Activated effector memory CD4-positive, alpha-beta T cell treated with Interleukin-2 at 50 U/mL for 16 hours (primary cell): ENCODE measurements around the gene VAMP5.
A peak's percentile ranks its signal among the peaks of the same experiment; 100 is the strongest.
"Not testable (repeated sequence)": the region's sequence is repeated elsewhere in the genome, so short reads cannot be mapped to it uniquely, and the experiment has no call there.

ENCODE experiments used
- DNase-seq: peaks from one replicate; pipeline ENCODE4 v3.0.0-alpha.2; 2020

VAMP5 gene

DNA sequence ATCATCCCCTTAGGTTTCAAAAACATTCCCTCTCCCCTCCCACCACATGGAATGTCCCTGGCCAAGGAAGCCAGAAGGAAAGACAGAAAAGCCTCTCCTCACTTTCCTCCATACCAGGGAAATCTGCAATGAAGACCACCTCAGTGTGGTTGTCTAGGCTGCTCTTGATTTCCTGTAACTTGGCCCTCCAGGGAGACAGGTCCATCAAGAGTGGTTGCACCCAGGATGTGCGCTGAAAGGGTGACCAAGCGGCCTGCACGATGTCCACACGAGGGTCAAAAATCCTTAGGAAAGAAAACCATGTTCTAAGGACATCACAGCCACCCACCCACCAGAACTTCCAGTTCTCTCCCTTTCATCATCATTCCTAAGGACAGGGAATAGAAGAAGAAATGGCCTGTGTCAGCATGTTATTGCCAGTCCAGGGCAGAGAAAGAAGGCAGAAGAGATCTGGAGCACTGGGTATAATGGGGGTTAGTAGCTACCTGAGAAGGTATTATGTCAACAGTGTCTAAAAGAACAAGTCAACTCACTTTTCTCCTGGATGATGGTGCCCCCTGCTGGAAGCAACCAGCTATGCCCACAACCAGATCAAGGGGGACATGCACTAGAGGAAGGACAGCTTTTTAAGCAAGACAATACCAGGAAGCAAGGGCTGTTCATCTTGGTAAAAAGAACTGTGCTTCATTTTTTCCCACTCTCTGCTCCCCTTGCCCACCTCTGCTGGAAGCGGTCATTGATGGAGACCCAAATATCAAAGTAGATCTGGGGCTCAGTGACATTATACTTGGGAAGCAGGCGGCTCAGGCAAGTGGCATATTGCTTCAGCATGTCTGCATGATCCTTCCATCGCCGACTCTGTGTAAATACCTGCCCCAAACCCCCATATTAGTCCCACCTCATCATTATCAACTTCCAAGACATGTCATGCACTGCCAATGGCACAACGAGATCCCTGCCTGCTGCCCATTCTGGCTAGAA is 32.2 kb upstream of the VAMP5 start:
- peak; percentile 77 for DNase-seq

DNA sequence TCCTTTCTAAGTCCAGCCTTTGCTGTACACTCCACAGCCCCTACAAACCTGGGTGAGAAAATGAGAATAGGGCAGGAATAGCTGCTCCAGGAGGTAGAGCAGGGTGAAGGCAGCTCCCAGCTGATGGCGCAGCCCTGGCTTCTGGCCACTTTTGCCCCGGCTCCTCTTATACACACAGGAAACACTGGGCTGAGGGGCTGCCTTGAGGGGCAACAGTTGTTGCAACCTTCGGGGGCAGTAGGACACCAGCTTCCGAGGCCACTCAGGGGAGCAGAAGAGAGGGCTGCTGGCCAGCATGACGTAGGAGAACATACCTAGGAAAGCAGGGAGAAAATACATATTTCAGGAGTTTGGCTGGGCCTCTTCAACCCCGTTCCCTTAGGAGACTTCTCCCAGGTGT is 31.0 kb upstream of the VAMP5 start:
- no peak for DNase-seq

DNA sequence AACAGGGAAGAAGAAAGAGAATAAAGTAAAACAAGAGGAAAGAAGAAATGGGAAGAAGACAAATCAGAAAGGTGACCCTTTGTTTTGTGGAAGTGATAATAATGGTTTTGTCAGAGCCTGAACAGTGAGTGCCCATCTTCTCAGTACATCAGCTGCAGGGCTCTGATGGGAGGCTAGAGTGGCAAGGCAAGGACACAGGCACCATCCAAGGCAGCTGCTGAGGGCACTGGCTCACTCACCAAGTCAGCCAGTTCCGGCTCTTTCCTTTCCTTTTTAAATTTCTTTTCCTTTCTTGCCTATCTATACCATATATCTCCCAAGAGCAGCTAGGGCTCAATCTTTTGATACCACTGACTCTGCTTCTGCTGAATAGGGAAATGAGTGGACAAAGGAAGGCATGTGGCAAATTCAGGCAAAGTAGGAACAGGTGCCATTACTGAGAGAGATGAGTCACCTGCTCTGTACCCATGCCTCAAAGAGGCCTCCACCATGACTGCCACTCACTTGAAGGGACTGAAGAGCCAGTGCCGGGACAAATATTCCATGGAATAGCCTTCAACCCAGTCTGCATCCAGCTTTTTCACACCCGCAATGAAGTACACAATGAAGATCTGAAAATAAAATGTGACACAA is 29.1 kb upstream of the VAMP5 start:
- no peak for DNase-seq

DNA sequence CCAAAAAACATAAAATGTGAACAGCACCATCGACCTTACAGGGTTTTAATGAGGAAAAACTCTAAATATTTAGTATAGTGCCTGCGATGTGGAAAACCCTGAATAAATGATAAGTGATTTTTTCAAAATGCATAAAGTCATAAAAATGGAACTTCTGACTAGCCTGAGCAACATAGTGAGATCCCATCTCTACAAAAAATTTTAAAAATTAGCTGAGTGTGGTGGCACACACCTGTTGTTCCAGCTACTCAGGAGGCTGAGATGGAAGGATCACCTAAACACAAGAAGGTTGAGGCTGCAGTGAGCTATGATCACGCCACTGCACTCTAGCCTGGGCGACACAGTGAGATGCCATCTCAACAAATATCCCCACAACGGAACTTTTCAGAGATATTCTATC is 27.1 kb upstream of the VAMP5 start:
- DNase-seq: no peak

DNA sequence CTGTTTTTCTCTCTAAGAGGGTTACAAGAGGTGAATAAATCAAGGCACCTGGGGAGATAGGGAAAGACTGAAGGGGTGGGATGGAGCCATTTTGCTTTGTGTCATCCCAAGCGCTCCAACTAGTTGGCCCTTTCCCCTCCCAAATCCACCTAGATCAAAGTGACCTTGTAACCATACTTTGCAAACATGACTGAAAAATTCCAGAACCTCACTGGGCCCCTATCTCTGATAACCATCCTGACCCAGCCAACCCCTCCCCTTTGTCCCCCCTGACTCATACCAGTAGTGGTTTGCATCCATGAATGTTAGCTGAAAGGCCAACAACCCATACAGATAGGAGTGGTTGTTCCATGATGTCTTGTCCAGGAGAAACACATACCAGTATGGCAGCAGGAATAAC is 26.1 kb upstream of the VAMP5 start:
- no peak for DNase-seq

DNA sequence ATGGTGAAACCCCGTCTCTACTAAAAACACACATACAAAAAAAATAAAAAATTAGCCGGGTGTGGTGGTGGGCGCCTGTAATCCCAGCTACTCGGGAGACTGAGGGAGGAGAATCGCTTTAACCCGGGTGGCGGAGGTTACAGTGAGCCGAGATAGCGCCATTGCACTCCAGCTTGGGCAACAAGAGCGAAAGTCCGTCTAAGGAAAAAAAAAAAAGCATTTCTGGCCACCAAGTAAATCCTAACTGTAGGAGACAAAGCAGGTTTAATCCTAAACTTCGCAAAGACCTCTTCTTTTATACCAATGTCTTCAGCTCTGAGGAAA is 23.9 kb upstream of the VAMP5 start:
- not testable (repeated sequence) for DNase-seq

DNA sequence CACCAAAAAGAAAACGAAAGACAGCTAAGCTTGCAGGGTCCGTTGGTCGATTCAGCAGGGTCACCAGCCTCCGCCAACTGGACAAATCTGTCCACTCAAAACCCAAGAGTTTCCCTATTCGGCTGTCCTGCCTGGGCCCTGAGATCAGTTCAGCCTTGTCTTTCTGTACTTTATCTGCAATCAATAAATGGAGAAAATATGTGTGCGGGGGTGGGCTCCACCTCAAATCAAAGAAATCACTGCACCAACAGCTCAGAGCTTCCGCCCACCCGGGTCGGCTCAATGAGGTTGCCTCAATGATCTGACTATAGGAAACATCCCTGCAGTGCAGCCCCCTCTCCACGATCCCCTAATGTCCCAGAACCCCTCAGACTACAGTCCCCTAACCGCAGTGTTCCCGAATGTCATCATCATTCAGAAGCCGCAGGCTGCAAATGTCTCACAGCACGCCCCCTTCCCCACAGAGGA is 23.4 kb upstream of the VAMP5 start:
- DNase-seq: no peak

DNA sequence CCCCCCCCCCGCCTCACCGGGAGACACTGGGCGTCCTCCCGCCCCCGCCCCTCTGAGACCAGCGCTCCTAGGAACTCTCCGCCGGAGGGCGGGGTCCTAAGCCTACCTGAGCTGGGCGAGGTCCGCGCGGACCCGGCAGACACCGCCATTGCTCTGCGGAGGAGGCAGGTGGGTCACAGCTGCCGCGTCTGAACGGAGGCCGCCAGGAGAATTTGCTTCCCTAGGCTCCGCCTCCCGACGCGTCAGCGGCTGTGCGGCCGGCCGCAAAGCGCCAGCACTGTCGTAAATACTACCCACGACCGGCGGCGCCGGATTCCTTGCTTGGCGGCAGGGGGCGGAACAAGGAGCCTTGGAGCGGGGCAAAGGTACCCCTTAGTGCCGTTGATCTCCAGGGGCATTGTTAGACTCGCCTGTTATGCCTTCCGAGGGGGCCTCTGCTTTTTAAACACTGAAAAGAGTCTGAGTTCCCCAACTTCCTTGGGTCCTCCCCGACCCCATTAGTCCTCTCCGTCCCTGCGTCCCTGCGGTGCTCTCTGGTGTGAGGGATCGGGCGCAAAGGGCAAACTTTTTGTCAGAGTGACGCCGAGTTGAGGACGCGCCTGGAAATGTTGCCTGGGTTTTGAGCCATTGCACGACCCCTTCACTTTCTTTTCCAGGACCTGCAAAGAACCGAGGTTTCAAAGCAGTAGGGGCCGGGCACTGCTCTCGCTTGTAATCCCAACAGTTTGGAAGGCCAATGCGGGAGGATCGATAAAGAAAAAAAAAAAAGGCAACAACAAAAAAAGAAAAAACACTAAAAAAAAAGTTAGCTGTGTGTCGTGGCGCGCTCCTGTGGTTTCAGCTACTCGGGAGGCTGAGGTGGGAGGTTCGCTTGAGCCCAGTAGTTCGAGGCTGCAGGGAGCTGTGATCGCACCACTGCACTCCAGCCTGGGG is 22.7 kb upstream of the VAMP5 start, which contains the start of gene GGCX:
TSS of gene GGCX (minus strand) at position 214 of the 933 bp plus-strand sequence. CDS start at position 149, 65 bp downstream.
- peak; percentile 93 for DNase-seq

DNA sequence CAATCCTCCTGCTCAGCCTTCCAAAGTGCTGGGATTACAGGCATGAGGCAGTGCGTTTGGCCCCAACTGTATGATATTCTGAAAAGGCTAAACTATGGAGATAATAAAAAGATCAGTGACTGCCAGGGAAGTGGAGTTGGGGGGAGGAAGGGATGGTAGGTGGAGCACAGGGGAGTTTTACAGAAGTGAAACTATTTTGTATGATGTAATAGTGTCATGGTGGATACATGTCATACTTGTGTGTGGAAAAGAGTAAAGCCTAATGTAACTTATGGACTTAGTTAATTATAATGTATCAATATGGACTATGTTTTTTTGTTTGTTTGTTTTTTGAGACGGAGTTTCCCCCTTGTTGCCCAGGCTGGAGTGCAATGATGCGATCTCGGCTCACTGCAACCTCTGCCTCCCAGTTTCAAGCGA is 20.1 kb upstream of the VAMP5 start:
- no peak for DNase-seq

DNA sequence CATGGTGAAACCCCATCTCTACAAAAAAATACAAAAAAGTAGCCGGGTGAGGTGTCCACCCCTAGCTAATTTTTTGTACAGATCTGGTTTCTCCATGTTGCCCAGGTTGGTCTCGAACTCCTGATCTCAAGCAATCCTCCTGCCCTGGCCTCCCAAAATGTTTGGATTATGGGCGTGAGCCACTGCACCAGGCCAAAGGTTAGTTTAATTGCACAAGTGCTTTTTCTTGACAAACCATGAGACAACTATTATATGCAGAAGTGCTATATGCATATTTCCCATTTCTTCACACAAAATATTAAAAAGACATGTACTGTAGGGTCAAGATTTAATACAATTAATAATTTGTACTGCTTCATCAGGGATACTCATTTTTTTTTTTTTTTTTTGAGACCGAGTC is 18.0 kb upstream of the VAMP5 start:
- DNase-seq: no peak

DNA sequence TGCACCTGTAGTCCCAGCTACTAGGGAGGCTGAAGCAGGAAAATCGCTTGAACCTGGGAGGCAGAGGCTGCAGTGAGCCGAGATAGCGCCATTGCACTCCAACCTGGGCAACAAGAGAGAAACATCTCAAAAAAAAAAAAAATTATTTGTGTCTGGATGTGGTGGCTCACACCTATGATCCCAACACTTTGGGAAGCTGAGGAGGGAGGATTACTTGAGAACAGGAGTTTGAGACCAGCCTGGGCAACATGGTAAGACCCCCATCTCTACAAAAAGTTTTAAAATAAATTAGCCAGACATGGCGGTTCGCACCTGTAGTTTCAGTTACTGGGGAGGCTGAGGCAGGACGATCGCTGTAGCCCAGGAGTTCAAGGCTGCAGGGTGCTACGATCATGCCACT is 8.5 kb upstream of the VAMP5 start:
- no peak for DNase-seq

DNA sequence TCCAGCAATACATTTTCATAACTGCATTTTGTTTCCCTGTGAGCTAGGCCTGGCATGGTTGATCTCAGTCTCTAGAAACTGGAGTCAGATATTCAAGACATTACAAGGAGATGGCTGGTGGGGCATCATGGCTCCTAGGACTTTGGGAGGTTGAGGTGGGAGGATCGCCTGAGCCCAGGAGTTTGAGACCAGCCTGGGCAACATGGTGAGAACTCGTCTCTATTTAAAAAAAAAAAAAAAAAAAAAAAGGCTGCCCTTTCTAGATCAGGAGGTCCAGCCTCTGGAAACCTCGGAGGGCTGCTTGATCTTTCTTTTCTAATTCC is 7.2 kb upstream of the VAMP5 start:
- DNase-seq: no peak

DNA sequence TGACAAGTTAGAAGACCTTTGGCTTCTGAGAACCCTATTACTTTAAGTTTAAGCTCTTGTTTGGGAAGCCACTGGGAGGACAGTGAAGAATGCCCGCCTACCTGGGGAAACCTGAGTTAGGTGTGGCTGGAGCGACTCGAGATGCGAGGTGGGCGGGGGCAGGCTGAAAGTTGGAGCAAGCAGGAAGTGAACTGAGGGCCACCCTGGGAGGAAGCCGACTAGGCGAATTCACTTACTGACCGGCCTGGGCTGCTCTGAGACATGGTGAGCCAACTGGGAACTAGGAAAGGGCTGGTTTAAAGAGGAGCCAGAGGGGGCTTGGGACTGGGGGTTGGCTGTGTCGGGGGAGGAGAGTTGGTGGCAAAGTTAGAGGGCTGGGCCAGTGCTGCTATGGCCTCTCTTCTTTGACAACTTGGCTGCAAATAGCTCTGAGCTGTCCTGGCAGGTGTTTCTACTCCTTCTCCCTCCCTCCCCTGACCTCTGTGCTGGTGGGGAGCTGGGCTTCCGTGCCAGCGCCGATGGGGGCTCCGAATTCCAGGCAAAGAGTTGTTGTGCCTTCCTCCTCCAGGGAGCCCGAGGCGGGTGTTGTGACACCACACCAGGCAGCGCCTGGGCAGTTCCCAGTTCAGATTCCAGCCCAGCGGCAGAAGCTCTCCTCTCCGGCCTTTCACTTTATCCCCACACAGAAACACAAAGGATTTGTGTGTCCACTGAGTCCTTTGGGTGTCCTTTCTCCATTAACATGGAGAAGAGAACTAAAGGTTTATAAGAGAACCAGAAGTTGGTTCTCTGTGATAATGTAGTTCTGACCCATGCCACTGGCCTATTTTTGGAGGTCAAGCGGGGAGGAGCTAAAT is 6.6 kb upstream of the VAMP5 start, which contains the start of gene VAMP8:
TSS of gene VAMP8 (plus strand) at position 201 of the 857 bp plus-strand sequence. CDS start at position 262, 61 bp downstream.
- DNase-seq: peak; percentile 56

DNA sequence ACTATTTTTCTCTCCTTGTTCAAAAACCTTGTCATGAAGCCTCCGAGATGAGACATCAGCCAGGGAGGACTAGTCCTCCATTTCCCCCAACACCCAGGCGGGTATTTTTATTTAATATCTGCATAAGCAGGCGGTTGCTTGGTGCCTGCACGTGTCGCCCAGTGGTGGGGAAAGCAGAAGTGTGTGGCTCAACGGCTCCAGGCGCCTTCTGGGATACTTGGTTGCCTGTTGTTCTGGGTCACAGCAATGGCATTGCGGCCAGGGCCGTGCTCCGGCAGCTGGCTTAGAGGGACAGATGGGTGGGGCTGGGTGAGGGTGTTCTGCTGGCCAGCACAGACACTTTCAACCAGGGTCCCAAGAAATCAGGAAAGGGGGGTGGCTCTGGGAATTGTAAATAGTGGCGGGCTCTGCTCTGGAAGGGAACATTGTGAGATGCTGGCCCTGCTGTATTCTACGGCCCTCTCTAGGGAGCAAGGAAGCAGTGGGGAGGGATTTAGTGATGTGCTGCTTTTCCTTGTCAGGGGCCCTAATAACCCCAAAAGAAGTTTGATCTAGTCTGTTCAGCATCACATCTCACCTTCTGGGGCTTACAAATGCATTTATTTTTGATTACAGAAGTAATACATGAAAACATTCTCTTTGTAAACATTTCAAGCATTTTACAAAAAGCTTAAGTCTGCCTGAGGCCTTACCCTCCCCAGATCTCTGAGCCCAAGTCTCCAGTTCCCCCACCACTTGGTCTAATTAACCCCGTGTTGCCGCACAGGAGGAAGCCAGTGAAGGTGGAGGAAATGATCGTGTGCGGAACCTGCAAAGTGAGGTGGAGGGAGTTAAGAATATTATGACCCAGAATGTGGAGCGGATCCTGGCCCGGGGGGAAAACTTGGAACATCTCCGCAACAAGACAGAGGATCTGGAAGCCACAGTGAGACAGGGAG is 5.7 kb upstream of the VAMP5 start:
- DNase-seq: no peak

DNA sequence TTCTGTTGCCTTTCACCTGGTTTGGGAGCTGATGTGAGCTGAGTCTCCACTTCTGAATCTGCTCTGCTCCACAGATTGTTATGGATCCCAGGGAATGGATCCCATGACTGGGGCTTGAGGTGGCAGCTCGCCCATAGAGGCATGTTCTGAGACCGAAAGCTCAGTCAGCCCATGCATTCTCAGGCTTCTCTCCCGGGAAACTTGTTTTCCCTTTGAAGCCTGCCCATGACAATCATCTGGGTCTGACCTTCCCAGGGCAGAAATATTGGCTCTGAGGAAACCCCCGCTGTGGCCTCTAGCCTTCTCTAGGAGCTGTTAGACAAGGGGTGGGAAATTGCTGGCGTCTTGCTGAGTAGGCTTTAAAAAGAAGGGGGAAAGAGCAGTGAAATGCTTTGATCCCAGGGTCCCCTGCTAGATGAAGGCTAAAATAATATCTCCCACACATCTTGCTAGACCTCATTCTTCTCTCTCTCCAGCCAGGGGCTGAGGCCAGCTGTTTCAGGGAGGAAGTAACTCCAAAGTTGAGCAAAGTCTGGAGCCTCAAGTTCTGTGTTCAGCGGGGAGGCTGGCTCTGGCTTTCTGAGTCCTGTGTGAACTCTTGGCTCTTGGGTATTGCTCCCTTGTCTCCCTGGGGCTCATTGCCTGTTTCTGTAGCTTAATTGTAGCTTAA is 4.8 kb upstream of the VAMP5 start:
- no peak for DNase-seq

DNA sequence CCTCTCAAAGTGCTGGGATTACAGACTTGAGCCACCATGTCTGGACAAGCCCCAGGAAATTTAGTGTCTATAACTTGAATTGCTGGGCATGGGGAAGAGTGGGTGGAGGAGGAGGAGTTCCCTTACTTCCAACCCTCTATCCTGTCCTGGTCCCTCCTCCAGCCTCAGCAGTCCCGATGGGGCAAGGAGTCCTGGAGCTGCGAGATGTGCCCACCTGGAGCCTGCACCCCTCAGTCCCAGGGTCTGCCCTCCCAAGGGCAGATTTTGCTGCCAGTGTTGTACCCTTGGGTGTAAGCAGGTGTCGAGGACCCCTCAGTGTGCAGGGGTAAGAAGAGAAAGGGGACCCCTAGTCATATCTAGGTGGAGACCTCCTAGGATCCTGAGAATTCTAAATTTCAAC is 4.0 kb upstream of the VAMP5 start:
- DNase-seq: no peak

DNA sequence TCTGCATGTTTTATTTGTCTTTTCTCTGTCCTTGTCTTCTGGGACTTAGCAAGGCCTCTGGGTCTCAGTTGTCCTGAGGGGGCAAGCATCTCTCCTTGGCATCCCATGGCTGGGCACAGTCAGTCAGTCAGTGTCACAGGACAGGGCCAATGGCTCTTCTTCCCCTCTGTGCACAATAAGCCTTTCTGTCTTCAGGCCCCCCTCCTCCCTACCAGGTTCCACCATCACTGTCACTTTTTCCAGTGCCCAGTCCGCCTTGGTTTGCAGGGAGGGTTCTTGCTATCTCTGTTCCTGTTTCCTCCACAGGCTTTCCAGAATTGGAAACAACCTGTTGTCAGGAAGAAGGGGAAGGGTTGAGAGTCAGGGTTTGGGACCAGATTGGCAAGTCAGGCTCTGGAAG is 1.7 kb upstream of the VAMP5 start:
- DNase-seq: no peak

DNA sequence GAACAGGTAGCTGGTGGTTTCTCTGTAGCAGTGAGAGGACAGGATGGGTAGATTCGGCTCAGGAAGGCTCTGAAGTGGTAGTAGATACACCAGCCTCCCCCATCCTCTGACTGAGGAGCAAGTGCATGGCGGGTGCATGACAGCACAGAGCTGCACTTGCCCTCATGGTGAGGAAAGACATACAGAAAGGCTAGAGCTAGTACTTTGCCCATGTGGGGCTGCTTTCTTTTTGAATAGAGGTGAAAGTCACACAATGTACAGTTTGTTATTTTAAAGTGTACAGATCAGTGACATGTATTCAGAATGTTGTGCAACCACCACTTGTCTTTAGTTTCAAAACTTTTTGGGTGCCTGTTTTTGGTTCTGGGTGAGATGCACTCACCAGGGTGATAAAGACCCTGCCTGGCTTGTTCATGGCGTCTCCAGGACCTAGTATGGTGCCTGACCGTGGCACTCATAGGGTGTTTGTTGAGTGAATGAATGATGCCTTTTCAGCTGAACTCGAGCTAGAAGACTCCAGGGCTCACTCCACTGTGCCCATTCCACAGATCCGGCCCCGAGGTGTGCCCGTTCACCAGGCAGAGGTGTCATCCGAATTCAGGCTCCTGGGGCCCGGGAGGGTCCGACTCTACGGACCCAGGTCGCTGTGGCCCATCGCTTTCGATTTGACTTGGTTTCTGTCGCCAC is 421 bp upstream of the VAMP5 start:
- no peak for DNase-seq
